Inferior parietal cortex (tissue), 1 donor: Measurements from ENCODE around the gene METAP1.
A peak's percentile ranks its signal among the peaks of the same experiment; 100 is the strongest.
"Not testable (repeated sequence)": the region's sequence is repeated elsewhere in the genome, so short reads cannot be mapped to it uniquely, and the experiment has no call there.

Experiments
- DNase-seq: peaks from one replicate; pipeline ENCODE4 v3.0.0-alpha.2; 2016; ENCODE audit errors: extremely low spot score

Gene METAP1

GRCh38 chr4:98995183-98996055 lies at the start of gene METAP1:
METAP1 (plus strand) TSS chr4:98995721; CDS start chr4:98995754, 33 bp downstream.
- DNase-seq: peak; percentile 88

- DNase-seq: no peak
These were observed 49.2 kb upstream of the METAP1 start for GRCh38 chr4:98946359-98946758.

DNA sequence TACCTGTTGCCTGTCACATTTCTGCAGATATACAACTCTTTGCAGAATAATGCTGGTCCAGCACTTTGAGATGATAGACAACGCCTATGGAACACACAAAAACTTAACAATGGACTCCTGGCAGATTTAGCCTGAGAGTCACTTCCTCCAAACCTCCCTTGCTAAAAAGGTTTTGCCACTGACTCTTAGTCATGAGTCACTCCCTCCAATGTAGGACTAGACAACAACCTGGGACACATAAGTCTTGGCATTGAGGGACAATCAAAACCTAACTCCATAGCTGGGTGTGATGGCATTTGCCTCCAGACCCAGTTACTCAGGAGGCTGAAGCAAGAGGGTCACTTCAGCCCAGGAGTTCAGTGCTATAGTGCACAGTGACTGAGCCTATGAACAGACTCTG lies 44.6 kb upstream of the METAP1 start:
- DNase-seq: no peak

- DNase-seq: no peak
These were observed 43.8 kb upstream of the METAP1 start for GRCh38 chr4:98951710-98952109.

GRCh38 chr4:98955229-98955628 lies 40.3 kb upstream of the METAP1 start:
- no peak for DNase-seq

DNA sequence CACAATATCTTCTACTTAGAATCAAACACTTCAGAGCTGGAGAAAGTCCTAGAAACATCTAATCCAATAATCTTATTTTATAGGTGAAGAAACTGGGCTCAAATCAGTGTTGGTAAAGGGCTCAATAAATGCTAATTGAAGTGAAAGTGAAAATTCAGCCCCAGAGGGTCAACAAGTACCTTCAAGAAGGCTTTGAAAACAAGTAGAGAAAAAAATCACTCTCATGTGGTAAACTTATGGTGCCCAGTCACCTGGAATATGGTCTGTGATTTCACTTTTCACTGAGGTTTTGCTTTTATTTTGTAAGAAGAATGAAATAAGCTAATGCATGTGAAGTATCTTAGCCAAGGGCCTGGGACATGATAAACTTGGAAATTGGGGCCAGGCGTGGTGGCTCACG lies 37.5 kb upstream of the METAP1 start:
- no peak for DNase-seq

DNA sequence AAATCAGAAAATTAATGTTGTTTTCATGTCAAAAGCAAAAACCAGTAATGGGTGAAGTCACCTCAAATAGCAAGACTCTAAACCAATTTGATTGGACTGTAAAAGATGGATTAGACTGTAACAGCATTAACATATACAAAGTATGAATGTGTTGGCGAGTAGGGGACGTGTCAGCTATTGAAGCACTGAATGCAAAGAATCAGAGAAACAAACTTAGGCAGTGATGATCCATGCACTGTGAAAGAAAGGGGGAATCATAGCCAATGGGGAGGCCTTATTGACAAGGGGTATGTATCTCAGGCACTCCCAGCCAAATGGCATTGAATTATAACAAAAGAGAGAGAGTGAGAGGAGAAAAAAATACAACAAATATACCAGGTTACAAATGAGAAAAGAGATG lies 36.1 kb upstream of the METAP1 start:
- no peak for DNase-seq

DNA sequence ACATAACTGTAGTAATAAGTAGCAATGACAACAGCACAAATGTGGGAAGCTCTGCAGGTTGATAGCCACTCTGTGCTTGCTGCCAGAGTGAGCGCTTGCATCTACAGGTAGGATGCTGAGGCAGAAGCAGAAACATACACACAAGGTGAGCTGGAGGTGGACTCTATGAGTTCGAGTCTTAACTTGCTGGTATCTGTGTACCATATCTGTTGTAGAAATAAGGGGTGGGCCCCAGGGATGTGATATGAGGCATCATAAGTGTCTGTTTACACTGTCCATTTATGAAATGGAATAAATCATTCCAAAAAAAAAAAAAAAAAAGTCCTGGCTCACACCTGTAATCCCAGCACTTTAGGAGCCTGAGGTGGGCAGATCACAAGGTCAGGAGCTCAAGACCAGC lies 33.8 kb upstream of the METAP1 start:
- DNase-seq: no peak

GRCh38 chr4:98963538-98964433 lies 31.7 kb upstream of the METAP1 start:
- peak; percentile 42 for DNase-seq

DNA sequence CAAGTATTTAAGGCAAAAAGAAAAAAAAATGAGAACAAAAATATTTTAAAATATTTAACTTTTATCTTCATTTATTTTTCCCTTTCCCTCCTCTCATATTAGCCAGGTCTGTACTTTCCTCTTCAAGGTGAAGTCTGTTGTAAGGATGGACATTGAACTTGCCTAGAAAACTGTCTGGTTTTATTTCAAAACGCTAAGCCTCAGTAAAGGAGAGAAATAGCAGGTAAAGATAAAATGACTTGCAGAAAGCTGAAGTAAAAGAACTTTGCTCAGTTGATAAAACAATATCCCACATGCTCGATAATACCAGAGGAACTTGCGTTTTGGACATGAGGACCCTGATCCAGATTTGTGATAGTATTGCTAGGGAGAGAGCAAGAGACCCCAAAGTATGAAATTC lies 28.6 kb upstream of the METAP1 start:
- DNase-seq: no peak

GRCh38 chr4:98967786-98968329 lies 27.7 kb upstream of the METAP1 start:
- peak; percentile 25 for DNase-seq

- no peak for DNase-seq
These were observed 25.4 kb upstream of the METAP1 start for GRCh38 chr4:98969878-98970785.

GRCh38 chr4:98976716-98977115 lies 18.8 kb upstream of the METAP1 start:
- DNase-seq: no peak

- no peak for DNase-seq
These were observed 18.0 kb upstream of the METAP1 start for GRCh38 chr4:98977557-98977956.

DNA sequence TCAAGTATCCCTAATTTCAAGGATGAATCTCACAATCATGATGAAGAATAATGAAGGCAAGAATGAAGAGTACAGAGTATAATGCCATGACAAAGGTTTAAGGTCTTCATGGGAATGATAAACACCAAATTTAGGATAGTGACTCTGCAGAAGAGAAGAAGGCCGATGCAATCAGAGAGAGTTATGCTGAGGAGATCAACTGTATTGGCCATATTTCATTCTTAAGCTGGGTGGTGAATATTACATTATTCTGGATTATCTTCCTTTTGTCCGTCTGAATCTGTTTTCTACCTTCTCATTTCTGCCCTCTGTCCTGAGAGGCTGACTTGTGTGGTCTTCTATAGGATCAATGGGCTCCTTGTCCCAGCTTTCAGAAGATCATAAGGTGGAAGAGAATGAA lies 7.8 kb upstream of the METAP1 start:
- DNase-seq: no peak

- DNase-seq: not testable (repeated sequence)
These were observed 2.7 kb upstream of the METAP1 start for GRCh38 chr4:98992835-98993234.

DNA sequence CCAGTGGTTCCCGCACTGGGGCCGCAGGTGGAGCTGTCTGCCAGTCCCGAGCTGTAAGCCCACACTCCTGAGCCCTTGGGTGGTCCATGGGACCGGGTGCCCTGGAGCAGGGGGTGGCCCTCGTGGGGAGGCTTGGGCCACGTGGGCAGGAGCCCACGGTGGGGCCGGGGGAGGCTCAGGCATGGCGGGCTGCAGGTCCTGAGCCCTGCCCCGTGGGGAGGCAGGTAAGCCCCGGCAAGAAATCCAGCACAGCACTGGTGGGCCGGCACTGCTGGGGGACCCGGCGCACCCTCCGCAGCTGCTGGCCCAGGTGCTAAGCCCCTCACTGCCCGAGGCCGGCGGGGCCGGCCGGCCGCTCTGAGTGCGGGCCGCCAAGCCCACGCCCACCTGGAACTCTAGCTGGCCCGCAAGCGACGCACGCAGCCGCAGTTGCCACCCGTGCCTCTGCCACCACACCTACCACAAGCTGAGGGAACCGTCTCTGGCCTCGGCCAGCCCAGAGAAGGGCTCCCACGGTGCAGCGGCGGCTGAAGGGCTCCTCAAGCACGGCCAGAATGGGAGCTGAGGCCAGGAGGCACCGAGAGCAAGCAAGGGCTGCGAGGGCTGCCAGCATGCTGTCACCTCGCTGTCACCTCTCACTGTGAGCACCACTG lies 2.0 kb upstream of the METAP1 start:
- DNase-seq: no peak

DNA sequence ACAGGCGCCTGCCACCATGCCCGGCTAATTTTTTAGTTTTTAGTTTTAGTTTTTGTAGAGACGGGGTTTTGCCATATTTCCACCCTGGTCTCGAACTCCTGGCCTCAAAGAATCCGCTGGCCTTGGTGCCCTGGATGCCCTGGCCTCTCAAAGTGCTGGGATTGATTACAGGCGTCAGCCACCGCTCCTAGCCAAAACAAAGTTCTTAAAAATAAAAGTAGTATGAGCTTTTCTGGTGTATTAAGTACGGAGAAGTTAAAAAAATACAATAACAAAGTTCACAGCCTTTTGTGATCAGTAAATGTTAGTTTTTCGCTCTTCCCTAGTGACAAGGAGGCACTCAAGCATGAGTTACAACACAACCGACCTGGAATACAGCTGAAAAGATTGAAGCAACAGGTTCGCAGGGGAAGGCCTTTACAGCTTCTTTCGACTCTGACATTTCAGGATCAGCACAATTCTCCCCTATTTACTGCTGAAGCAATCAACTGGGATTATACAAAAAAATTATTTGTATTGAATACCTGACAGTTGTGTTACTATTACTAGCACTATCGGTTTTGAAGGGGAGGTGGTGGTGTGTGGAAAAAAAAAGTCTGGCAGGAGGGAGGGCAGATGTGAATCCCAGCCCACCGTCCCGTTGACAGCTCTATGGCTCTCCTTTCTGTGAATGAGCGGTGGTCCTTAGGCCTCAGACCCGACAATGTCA lies 893 bp upstream of the METAP1 start:
- DNase-seq: no peak

DNA sequence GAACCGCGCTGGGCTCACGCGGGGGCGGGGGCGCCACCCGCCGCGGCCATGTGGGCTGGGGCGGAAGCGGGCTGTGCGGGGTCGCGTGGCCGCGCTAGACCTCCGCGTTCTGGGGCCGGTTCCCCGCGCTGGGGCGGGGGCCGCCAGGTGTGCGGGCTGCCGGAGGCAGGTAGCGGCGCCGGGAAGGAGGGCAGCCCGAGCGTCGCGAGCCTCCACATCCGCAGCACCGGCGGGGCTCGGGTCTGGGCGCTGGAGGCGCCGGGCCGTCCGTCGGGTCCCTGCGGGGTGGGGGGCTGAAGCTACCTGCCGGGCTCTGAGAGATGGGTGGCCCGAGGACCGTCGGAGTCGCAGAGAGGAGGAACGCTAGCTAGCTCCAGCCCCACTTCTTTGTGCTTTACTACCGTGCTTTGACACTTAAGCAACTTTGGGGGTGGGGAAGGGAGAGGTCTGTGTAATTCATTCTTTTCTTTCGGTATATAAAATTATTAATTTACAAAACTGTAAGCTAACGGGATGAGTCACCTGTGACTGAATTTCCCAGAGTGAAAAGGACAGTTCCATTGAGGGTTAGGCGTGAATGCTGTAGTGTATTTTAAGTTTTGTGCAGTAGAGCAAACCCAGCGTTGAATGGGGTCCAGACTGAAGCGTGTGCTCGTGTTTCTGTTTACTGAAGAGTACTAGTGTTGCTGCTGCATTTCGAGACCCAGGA lies 689 bp downstream of the METAP1 start:
- DNase-seq: peak; percentile 14

DNA sequence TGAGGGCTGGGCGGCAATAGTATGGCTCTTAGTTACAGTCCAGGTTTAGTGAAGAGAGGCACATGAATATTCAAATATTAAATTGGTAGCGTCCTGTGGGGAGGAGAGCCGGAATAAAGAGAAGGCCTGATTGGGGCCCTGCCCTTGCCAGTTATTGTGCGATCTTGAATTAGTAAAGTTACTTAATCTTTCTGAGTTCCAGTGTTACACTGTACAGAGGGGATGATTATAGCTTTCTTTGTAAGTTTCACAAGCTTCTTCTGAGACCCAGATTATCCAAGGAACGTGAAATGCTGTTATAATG lies 1.2 kb downstream of the METAP1 start:
- DNase-seq: no peak
